ENCODE data around the gene THRB. TPM values are rescaled to one million over a fixed set of nuclear protein-coding genes. Genes with fewer than 3 reads are reported as not detected.

The THRB gene
- total RNA-seq, 1 donor from 2014 or later = 19.7 TPM

GRCh38 chr3:24086617-24087404 is 407.8 kb downstream of the THRB start:
- Histone ChIP-seq H3K27ac (no peak overlapping the region), H3K9me3 (no peaks in the 10 kb centered on the region), H3K4me1 (no peaks in the 10 kb centered on the region), H3K27me3 (no peaks in the 10 kb centered on the region), H3K4me3 (no peak overlapping the region), H3K36me3 (no peaks in the 10 kb centered on the region)
- no peak for TF ChIP-seq CTCF (IDR thresholded peaks at IDR 0.05)
- ATAC-seq (peak; percentile 85), DNase-seq (no peak)
- intact Hi-C loops (cut with DNase I) = no loop called here

GRCh38 chr3:24086206-24086605 is 408.4 kb downstream of the THRB start:
- DNase-seq = no peak
- no peak for ATAC-seq
- intact Hi-C loops (cut with DNase I) = no loop called here
- Histone ChIP-seq H3K4me3 (no peak overlapping the region), H3K27ac (no peak overlapping the region), H3K9me3 (no peaks in the 10 kb centered on the region), H3K27me3 (no peaks in the 10 kb centered on the region), H3K4me1 (no peaks in the 10 kb centered on the region), H3K36me3 (no peaks in the 10 kb centered on the region)
- TF ChIP-seq CTCF (IDR thresholded peaks at IDR 0.05) = no peak

- Histone ChIP-seq H3K4me1 (peaks cover 7% of the 10 kb centered on the region), H3K4me3 (no peak overlapping the region), H3K27ac (no peak overlapping the region), H3K36me3 (no peaks in the 10 kb centered on the region), H3K9me3 (no peaks in the 10 kb centered on the region), H3K27me3 (no peaks in the 10 kb centered on the region)
- intact Hi-C loops (cut with DNase I) = no loop called here
- DNase-seq = no peak
- no peak for ATAC-seq
- no peak for TF ChIP-seq CTCF (IDR thresholded peaks at IDR 0.05)
Observed at GRCh38 chr3:24072193-24072592, 422.5 kb downstream of the THRB start.

- DNase-seq = no peak
- peak; percentile 37 for ATAC-seq
- peak; percentile 25 for TF ChIP-seq CTCF (IDR thresholded peaks at IDR 0.05)
Observed at GRCh38 chr3:24069045-24069444, 425.6 kb downstream of the THRB start.

GRCh38 chr3:24067483-24067882 is 427.2 kb downstream of the THRB start:
- DNase-seq (no peak), ATAC-seq (no peak)
- intact Hi-C loops (cut with DNase I) = no loop called here
- H3K4me3 ChIP-seq = no peak overlapping the region
- no peaks in the 10 kb centered on the region for H3K9me3 ChIP-seq
- TF ChIP-seq CTCF (IDR thresholded peaks at IDR 0.05) = no peak
- H3K36me3 ChIP-seq = no peaks in the 10 kb centered on the region
- H3K27me3 ChIP-seq = no peaks in the 10 kb centered on the region
- peaks cover 7% of the 10 kb centered on the region for H3K4me1 ChIP-seq
- H3K27ac ChIP-seq = no peak overlapping the region

More at GRCh38 chr3:24069045-24069444, 425.6 kb downstream of the THRB start:
- Histone ChIP-seq H3K36me3 (no peaks in the 10 kb centered on the region), H3K4me3 (no peak overlapping the region), H3K27me3 (no peaks in the 10 kb centered on the region), H3K9me3 (no peaks in the 10 kb centered on the region), H3K4me1 (peaks cover 7% of the 10 kb centered on the region), H3K27ac (peak overlapping the region; percentile 0)
- intact Hi-C loops (cut with DNase I) = no loop called here

Small RNAs within 50 kb of the gene (microRNA-seq; reads per million reads assigned to microRNA genes)
- gene MIR4792 (ENCODE audit: borderline microRNAs expressed) = not detected
